HUDEP-2 (cell line): ENCODE data around the gene IL1RAPL1.

ENCODE experiments used
- DNase-seq, 76 experiments: peaks; one replicate each; lab custom pipeline; 2025; ENCODE audit not compliant: unreplicated experiment in 76 of 76; lab: John Stamatoyannopoulos, UW

IL1RAPL1 gene

DNA sequence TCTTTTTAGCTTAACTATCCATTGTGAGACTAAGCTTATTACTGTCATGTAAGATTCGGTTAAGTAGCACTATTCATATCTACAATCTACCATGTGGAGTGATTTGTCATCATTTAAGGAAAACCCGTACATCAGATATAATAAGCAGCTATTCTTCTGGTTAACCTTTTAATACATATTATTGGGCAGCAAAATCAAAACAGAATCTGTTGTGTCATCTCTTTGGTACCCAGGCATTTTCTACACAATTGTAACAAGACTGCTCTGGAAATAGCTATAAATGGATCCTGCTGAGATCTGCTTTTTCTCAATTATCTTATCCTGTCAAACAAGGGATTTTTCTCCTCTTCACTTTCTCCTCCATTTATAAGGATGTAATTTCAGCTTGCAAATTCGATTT is 1106.7 kb downstream of the IL1RAPL1 start:
- no peak for DNase-seq

DNA sequence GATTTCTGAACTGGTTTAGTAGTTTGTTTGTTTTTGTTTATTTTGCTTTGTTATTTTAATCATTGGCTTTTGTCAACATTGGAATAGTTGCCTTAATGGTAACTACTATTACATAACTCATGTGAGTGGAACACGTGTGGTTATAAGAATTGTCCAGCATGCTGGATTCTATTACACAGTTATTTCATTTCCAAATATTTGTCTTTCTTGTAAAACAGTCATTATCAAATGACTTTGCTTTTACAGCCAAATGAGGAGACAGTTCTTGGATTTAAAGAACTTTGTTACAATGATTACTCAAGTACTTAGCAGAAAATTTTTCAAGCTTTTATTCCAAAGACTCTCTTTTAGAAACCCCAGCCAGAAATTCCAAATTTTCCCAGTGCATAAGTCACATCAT is 1112.0 kb downstream of the IL1RAPL1 start:
- no peak for DNase-seq

GRCh38 chrX:29707088-29707487 is 1119.8 kb downstream of the IL1RAPL1 start:
- no peak for DNase-seq

DNA sequence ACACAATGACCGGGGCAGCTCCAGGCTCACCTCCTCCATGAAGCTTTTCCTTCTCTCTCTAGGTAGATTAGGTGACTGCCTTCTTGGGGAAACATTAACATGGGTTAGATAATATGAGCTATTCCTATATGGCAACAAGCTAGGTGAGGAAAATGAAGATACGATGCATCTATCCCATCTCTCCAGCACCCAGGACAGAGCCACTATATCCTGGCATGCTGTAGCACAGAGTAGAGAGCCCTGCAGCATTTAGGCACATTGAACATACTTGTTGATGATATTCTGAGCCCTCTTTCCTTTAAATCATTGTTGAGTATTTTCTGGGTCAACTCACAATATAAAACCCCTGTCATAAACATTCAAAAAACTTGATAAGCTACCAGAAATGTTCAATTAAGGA is 1133.9 kb downstream of the IL1RAPL1 start:
- DNase-seq = no peak

DNA sequence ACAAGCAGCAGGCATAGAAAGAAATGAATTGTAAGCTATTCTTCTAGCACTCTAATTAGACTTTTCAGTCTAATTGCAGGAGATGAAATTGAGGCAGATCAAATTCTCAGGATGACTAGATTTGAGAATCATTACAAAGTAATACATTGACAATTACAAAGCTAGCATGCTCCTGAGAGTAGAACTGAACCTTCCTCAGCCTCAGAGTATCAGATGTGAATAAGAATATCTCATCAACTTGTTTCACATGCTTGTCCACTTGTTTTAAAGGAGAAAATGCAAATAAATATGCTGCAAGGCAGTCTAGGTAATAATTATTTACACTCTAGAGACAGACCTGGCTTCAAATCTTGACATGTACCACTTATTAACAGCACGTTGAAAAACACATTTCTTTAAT is 1137.1 kb downstream of the IL1RAPL1 start:
- DNase-seq = no peak

- DNase-seq = no peak
These were observed 1139.6 kb downstream of the IL1RAPL1 start for GRCh38 chrX:29726811-29727210.

DNA sequence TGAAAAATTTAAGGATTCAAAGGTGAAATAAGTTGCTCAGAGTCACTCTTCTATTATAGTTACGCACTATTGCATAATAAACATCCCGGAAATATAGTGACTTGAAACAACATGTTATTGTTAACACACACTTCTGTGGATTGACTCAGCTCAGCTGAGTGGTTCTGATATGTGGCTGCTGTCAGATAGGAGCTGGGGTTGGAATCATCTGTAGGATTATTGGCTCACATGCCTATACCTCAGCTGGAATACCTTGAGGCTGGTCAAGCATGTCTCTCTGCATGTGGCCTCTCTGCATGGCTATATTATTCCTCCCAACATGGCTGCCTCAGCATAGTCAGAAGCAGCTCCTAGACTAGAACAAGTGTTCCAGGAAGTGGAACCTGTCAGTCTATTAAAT is 1141.4 kb downstream of the IL1RAPL1 start:
- DNase-seq = no peak

DNA sequence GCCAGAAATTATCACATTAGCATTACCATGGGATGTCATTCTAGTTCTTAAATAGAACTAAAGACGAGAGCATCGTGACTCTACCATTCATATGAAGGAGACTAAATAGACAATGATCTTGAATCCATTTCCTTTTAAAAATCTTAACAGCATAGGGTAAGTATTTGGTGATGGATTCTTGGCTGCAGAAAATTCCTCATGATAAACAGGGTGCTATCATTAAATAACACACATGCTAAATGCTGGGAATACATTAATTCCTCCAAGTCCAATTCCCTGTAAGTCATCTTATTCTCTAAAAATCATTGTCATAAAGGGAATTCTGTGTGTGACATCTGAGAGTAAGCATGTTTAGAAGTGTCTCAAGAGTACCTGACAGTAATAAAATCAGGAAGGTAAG is 1157.7 kb downstream of the IL1RAPL1 start:
- no peak for DNase-seq

GRCh38 chrX:29746326-29746725 is 1159.1 kb downstream of the IL1RAPL1 start:
- no peak for DNase-seq

DNA sequence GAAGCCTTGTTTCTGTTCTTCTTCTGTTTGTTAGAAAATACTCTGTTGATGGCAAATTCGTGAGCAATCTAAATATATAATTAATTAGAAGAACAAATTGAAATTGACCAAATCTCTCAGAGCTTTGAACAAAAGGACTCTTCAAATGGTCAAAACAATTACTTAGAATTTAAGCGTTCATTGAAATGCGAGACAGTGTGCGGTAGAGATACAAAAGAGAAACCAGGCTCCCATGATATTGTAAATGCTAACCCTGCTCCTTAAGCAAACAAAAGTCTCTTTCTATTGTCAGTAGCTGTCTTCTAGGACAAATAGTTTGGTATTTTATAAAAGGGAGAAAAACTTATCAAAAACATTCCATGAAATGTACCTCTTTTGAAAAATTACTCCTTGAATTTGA is 1174.8 kb downstream of the IL1RAPL1 start:
- no peak for DNase-seq

GRCh38 chrX:29775890-29776289 is 1188.6 kb downstream of the IL1RAPL1 start:
- no peak for DNase-seq

- DNase-seq = no peak
These were observed 1200.4 kb downstream of the IL1RAPL1 start for GRCh38 chrX:29787656-29788055.

DNA sequence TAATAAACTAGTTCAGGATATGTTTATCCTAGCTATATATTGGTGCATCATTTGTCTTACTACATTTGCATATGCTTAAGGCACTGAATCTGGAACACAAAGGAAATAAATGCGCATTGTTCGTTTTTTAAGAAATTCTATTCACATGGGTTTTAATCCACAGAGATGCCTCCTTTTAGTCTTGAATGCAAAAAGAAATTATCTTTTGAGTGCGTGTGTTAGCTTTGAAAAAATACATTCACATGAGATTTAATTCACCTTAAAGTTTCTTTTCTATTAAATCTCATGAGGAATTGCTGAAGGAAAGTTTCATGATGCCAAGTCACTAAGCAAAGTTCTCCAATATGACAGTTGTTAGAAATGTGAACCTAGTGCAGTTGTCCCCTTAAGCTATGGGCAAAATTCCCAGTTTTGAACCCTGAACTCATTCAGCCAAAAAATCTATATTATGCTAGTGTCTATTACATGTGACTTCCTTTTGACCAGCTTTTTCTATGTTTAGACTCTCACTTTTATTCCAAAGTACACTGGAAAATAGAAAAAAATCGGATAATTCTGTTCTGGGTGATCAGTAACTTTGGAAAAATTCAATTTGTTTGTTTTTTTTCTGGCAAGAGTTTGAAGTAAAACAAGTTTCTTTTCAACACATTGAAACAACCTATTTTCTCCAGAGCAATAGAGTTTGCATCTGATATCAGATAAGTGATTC is 1201.9 kb downstream of the IL1RAPL1 start:
- DNase-seq = no peak

DNA sequence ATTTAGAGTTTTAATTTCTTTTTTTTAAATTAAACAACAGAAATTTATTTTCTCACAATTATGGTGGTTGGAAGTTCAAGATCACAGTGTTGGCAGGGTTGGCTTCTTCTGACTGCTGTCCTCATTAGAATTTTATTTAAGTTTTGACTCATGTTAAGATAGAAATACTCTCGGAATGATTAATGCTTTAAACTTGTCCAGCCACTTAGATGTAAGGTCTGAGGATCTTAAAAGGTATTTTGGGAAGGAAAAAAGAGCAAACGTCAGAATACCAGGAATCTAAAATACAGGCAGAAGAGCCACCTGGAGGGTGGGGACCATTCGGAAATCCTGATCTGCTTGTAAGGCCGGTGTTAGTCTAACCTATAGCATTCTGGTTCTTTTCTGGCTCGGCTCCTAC is 1205.1 kb downstream of the IL1RAPL1 start:
- no peak for DNase-seq

DNA sequence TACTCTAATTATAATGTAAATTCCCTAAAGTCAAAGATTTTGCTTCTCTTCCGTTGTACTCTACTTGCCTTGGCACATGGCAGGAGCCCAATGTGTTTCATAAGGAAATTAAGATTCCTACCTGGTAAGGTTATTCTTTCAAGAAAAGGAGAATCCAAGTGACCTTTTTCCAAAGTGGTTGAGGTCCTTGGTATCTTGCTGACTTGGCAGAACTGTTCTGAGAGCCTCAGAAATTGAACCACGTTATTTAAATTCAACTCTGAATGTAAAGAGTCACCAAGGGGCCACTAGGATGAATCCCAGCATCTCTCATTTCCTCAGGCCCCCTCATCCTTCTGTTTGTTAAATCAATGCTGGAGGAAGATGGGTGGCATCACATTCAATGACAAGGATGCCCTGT is 1209.9 kb downstream of the IL1RAPL1 start:
- DNase-seq = no peak

DNA sequence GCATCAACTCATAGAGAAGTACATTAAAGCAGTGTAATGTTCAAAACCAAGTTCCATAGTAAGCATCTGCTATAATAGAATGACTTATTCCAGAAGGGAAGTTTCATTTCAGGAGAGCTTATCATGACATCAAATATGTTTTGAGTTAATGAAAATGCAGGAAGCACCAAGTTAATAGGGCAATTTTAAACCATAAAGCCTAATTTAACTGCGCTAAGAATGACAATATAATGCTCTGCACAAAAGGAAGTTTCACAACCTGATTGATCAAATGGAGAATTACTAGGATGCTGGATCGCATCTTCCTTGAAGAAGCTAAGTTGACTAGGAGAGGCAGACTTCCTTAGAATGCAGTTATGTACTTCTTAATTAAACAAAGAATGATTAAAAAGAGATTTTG is 1211.2 kb downstream of the IL1RAPL1 start:
- DNase-seq = no peak

GRCh38 chrX:29813174-29813573 is 1225.9 kb downstream of the IL1RAPL1 start:
- DNase-seq = no peak

- no peak for DNase-seq
These were observed 1237.1 kb downstream of the IL1RAPL1 start for GRCh38 chrX:29824176-29824906.

DNA sequence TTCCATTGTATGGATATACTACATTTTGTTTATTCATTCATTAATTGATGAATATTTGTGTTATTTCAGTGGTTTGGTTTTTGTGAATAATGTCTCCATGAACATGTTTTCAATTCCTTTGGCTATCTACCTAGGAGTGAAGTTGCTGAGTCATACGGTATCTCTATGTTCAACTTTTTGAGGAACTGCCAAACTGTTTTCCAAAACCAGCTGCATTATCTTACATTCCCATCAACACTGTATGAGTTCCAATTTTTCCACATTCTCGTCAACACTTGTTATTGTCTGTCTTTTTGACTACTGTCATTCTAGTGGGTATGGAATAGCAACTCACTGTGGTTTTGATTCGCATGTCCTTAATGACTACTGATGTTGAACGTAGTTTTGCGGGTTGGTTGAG is 1239.5 kb downstream of the IL1RAPL1 start:
- no peak for DNase-seq

DNA sequence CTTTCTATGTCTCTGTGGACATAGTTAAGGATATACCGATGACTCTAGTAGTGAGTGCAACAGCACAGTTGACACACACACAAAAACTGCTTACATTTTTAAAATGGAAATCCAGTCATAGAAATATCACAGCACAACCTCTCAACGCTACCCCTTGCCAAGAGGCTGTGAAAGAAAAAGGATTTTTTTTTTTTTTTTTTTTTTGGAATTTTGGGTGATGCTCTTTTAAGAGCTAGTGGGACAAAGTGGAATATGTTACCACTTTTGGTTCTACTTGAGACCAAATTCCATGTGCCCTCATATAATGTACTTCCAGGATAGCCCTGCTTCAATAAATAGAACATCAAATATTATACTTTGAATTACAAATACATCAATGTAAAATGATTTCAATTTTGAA is 1247.1 kb downstream of the IL1RAPL1 start:
- no peak for DNase-seq

DNA sequence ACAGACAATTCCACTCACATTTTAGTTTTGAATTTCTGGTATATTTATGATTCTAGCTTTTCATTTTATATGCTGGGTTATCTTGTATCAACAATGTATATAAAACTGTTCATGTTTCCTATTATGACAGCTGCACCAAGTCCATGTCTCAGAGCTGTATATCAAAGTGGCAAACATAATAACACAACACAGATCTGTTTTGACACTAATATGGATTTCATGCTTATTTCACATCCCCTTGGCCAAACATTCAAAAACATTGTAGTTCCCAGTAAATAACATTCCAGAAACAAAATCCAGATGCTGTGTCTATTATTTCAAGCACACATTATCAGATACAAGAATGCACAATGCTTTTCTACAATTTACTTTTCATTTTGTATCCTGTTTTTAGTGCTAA is 1247.5 kb downstream of the IL1RAPL1 start:
- DNase-seq = no peak

- no peak for DNase-seq
These were observed 1254.5 kb downstream of the IL1RAPL1 start for GRCh38 chrX:29841750-29842149.
